Brain pericyte (primary cell): Measurements from ENCODE around the gene FARSB.

Experiments
- DNase-seq: peaks from one replicate; pipeline ENCODE4 v3.0.0-alpha.2; 2012; ENCODE audit warnings: low read depth, low spot score

Gene FARSB

GRCh38 chr2:222554517-222554916 lies 101.4 kb downstream of the FARSB start:
- no peak for DNase-seq

GRCh38 chr2:222548992-222549391 lies 106.9 kb downstream of the FARSB start:
- no peak for DNase-seq

DNA sequence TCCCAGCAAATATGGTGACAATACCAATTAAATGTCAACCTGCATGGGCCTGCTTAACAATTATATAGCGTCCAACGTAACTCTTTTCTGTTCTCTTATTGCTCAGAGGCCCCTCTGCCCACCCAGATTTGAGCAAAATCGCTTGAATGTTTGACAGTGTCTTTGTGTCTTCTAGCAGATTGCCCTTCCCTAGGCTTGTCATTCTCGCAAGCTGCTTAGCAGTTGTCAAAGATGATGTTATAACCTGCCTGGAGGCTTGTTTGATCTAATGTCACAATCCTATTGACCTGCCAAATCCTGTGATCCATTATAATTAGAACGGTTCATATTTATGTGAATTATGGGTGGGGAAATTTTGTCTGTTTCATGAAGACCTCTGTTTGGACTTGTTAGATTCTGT lies 108.8 kb downstream of the FARSB start:
- no peak for DNase-seq

GRCh38 chr2:222545823-222546795 lies 109.8 kb downstream of the FARSB start:
- no peak for DNase-seq

- no peak for DNase-seq
Measured at GRCh38 chr2:222544661-222545060, 111.2 kb downstream of the FARSB start.

- DNase-seq = no peak
Measured at GRCh38 chr2:222538535-222538934, 117.4 kb downstream of the FARSB start.

DNA sequence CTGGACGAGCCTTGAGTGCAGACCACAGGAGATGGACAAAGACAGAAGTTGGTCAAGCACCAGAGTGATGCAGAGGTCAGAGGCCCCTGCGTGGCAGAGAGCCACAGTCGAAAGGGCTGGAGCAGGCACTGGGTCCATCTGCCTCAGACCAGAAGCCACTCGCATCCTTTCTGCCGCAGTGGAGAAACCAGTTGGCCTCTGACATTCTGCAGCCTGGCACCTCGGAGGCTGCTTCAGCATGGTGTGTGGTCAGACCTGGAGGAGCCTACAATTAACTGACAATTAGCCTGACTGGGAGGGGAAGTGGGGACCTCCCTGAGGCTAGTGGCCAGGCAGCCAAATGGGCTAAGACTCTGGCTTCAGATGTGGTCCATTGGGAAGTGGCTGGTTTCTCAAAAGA lies 120.4 kb downstream of the FARSB start:
- no peak for DNase-seq

DNA sequence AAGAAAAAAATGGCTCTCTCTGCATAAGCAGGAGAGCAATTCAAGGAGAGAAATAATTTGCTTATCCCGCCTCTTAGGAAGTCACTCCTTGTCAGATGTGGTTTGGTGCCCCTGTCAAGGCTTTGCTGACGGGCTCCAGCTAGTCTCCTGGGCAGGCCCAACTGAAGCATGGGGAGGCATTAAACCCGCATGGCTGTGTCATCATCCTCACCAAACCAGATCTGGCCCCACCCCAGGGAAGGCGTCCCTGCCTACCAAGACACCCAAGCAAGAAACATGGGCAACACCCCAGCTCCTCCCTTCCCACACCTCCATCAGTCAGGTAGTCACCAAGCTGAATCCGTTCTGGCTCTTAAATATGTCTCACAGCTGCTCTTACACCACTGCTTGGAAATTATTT lies 123.6 kb downstream of the FARSB start:
- no peak for DNase-seq

DNA sequence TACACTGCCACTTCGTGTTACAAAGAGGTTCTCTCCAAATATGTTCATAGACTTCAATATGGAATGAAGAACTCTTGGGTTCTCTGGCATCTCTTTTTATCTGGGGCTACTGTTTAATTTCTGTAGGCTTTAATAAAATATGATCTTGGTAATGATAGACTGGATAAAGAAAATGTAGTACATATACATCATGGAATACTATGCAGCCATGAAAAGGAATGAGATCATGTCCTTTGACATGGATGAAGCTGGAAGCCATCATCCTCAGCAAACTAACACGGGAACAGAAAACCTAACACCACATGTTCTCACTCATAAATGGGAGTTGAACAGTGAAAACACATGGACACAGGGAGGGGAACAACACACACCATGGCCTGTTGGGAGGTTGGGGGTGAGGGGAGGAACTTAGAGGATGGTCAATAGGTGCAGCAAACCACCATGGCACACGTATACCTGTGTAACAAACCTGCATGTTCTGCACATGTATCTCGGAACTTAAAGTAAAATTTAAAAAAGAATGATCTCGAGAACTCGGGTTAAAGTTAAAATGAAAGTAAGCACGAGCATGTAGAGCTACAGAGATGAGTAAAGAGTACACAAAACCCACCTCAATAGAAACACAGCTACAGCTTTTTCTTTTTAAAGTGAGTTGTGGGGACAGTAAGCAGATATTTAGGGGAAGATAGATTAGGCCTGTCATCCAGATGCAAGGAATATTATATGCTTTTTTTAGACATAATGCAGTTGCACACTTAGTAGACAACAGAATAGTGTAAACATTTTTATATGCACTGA lies 129.2 kb downstream of the FARSB start:
- DNase-seq = no peak

GRCh38 chr2:222525811-222526210 lies 130.1 kb downstream of the FARSB start:
- no peak for DNase-seq

DNA sequence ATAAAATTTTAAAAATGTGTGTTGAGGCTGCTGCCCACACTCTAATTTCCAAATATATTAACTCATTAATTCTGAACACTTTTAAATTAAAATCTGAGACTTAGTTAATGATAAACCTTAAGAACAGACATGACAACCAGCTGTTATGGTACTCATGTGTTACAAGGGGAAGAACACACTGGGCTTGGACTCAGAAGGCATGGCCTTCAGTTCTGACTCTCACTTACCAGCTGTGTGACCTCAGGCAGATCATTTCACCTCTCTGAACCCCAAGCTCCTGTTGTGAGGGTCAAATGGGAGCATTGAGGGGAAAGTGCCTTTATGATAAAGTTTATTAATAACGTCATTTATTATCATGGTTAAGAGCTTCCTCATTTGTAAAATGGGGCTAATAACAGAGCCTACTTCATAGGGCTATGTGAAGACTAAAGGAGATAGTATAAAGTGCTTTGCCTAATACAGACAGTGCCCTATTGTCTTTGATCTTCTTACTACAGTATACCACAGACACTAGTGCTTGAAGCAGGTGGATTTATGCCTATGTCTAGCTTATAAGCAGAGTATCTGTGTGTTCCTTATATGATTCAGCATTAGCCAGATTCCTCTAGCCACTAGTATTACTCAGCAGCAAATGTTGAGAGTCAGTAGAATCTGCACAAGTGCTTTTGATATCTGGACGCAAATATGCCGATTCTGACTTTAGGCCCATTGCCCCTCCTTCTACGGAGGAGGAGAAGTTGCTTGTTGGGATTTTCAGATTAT lies 131.9 kb downstream of the FARSB start:
- DNase-seq = no peak

- no peak for DNase-seq
Measured at GRCh38 chr2:222522082-222522481, 133.8 kb downstream of the FARSB start.

DNA sequence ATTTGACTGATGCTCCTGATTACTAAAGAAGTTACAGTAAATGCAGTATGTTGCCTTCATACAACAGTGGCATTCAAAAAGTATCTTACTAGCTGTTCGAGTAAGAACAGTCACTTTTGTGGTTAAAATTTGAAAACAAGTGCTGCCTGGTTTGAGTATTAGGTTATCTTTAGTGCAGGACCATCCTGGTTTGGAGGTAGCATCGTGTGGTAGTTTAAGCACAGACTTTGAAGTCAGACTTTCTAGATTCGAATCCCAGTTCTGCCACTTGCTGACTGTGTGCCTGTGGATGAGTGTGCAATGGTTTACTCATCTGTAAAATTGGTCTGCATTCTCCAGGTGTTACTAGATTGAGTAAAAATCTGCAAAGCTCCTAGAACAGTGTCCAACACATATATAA lies 134.8 kb downstream of the FARSB start:
- DNase-seq = no peak
